ENCODE results near the gene MCF2L. TPM values are rescaled to one million over a fixed set of nuclear protein-coding genes. Genes with fewer than 3 reads are reported as not detected.
"Not testable (repeated sequence)": the region's sequence is repeated elsewhere in the genome, so short reads cannot be mapped to it uniquely, and the experiment has no call there.

Gene MCF2L
- total RNA-seq, 1 experiment from 2014 or later = 4.5 TPM

DNA sequence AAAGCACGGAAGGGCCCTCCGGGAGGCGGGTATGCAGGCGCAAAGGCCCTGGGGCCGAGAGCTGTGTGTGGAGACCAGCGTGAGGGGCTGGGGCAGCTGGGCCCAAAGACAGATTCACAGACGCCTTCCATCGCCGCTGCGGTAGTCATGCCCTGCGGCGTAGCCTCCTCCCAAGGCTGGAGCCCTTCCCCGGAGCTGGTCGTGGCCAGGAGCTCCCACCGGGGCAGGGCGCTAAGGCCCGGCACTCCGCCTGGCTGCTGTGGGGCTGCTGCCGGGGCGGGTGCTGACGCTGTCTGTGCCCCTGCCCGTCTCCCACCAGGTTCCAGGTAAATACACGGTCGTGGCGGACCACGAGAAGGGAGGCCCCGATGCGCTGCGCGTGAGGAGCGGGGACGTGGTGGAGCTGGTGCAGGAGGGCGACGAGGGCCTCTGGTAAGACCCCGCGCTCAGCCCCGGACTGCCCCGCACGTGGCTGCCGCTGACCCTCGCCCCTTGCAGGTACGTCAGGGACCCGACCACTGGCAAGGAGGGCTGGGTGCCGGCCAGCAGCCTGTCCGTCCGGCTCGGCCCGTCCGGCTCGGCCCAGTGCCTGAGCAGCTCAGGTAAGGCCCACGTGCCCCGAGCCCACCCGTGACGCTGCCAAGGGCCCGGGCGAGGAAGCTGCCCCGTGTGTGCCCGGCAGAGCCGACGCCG, 127.2 kb downstream of the MCF2L start:
- no peak for DNase-seq (ENCODE audit: low spot score)

DNA sequence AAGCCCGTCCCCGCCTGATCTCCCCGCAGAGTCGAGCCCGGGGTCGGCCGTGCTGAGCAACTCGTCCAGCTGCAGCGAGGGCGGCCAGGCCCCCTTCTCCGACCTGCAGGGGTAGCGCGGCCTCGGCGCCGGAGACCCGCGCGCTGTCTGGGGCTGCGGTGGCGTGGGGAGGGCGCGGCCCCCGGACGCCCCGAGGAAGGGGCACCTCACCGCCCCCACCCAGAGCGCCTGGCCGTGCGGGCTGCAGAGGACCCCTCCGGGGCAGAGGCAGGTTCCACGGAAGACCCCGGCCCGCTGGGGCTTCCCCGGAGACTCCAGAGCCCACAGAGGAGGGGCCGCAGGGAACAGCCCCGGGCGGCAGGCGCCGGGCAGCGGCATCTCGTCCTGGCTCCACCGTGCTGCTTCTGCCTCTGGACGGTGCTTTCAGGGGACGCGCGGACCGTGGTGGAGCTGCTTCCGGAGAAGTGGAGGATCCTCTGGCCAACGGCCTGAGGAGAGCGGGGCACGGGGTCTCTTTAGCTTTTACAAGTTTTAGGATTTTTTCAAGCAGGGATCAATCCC, 127.8 kb downstream of the MCF2L start:
- no peak for DNase-seq (ENCODE audit: low spot score)

DNA sequence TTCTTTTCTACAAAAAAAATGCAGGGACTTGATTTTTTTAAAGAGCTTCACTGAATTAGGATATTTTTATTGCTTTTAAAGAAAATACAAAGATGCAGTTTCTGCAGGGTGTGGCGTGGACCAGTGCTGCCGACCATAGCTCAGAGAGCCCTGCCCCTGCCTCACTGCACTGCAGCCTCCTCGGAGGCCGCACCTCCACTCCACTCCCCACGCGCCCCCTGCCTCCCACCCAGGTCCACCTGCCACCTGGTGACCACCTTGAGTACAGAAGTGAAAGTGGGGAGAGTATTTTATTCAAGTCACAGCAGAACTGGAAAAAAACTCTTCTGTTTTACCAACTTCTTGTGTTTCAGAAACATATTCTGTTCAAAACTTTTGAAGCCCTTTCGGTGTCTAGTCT, 128.6 kb downstream of the MCF2L start:
- no peak for DNase-seq (ENCODE audit: low spot score)

DNA sequence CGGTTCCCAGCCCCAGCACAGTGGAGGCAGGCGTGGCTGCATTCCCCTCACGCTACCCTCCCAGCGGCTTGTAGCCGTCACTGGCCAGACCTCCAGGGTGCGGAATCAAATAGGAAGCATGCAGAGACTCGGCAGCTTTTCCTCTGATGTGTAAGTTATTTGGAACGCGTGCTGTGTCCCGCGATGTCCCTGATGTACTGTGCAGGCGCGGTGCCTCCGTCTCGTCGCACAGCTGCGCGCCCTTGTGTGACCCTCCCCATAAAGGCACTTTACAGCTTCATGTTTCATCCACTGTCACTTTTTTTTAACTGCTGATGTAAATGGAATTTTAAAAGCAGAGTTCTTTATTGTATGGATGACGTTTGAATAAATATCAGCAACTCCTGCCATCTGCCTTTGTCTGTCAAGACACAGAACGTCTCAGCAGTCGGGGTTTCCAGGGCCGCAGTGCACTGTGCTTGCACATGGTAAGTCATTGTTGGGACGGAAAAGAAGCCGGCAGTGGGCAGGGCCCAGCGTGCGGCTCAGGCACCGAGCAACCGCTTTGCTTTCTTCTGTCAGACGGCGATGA, 129.2 kb downstream of the MCF2L start:
- no peak for DNase-seq (ENCODE audit: low spot score)

DNA sequence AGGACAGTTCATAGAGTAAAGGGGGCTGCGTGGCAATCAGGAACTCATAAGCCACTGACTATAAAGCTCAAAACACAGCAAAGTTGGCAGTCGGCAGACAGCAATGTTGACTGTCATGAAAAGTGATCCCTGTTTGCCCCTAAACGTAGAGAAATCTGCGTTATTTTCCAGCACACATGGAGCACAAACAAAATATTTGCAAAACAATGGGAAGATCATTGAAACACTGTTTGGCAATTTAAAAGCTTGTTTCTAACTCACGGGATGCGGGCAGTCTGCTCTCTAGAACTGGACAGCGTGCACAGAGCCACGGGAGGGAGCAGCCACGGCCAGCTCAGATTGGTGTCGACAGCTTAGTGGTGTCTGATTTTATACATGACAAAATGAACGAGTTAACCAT, 130.1 kb downstream of the MCF2L start:
- no peak for DNase-seq (ENCODE audit: low spot score)

DNA sequence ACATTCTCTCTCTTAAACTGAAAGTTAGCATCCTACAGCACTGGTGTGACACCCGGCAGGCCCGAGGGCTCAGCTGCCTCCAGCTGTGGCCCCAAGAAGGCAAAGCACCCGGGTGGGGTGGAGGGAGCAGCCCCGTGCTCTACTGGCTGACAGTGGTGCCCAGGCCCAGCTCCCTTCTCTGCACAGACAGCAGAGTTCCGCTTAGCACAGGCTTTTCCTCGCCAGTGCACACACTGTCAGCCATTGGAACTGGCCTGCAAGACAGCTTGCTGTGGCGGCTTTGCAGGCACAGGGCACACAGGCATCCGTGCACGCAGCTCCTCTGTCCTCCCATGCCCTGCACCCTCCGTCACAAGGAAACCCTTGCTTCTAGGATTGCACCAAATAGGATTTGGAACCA, 133.3 kb downstream of the MCF2L start:
- DNase-seq (ENCODE audit: low spot score) = not testable (repeated sequence)

DNA sequence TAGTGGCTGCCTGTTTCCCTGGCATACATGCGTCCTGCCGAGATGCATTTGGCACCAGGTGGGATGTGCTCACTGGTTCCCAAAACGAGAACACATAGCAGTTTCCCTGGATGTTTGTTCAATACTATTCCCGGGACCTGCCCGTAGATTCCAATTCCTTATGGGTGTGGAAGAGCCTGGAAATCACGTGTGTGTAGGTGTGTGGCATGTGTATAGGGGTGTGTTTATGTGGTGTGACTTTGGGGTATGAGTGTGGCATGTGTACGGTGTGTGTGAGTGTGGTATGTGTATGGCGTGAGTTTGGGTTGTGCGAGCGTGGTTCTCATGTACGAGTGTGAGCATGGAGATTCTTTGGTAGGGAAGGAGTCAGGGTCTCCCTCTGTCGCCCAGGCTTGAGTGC, 133.7 kb downstream of the MCF2L start:
- no peak for DNase-seq (ENCODE audit: low spot score)

DNA sequence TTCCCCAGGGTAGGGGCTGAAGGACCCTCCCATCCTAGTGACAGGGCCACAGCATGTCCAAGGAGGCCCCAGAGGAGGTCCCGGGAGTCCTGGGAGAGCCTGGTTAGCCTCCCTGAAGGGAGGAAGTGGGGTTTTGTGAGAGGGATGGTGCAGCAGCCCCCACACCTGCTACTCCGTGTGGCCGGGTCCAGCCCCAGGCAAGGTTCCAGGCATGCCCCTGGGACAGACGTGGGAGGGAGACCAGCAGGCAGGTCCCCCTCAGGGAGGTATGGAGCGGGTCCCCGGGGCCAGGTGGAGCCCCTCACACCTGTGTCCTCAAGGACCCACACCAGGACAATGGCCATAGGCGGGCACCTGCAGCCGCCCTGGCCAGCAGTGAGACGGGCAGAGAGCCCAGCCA, 134.6 kb downstream of the MCF2L start:
- no peak for DNase-seq (ENCODE audit: low spot score)

DNA sequence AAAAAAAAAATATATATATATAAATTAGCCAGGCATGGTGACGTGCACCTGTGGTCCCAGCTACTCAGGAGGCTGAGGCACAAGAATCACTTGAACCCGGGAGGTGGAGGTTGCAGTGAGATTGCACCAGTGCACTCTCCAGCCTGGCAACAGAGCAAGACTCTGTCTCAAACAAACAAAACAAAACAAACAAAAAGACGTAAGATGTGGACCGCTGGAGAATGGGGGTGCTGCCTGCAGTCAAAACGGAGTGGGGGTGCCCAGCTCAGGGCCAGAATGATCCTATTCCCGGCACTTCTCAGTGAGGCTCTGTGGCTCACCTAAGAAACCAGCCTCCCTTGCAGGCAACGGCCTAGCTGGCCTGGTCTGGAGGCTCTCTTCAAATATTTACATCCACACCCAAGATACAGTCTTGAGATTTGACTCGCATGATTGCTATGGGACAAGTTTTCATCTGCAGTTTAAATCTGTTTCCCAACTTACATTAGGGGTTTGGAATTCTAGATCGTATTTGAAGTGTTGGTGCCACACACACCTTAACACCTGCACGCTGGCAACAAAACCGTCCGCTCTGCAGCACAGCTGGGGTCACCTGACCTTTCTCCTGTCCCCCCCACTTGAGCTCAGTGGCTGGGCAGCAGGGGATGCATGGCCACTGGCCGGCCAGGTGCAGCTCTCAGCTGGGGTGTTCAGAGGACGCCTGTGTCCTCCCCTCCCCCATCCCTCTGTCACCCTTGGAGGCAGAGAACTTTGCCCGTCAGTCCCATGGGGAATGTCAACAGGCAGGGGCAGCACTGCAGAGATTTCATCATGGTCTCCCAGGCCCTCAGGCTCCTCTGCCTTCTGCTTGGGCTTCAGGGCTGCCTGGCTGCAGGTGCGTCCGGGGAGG, 136.3 kb downstream of the MCF2L start, which contains the start of gene F7:
Gene F7, plus strand, starts transcription at position 760 of the 889 bp plus-strand sequence. Its CDS starts 51 bp downstream, at position 811.
- DNase-seq (ENCODE audit: low spot score) = no peak

DNA sequence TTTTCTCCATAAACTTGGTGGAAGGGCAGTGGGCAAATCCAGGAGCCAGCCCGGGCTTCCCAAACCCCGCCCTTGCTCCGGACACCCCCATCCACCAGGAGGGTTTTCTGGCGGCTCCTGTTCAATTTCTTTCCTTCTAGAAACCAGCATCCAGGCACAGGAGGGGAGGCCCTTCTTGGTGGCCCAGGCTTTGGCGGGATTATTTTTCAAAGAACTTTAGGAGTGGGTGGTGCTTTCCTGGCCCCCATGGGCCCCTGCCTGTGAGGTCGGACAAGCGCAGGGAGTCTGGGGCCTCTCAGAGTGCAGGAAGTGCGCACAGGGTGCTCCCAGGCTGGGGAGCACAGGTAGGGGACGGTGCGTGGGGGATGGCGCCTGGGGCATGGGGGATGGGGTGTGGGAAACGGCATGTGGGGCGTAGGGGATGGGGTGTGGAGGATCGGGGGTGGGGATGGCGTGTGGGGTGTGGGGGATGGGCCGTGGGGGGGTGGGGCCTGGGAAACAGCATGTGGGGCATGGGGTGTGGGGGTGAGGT, 137.0 kb downstream of the MCF2L start:
- no peak for DNase-seq (ENCODE audit: low spot score)

DNA sequence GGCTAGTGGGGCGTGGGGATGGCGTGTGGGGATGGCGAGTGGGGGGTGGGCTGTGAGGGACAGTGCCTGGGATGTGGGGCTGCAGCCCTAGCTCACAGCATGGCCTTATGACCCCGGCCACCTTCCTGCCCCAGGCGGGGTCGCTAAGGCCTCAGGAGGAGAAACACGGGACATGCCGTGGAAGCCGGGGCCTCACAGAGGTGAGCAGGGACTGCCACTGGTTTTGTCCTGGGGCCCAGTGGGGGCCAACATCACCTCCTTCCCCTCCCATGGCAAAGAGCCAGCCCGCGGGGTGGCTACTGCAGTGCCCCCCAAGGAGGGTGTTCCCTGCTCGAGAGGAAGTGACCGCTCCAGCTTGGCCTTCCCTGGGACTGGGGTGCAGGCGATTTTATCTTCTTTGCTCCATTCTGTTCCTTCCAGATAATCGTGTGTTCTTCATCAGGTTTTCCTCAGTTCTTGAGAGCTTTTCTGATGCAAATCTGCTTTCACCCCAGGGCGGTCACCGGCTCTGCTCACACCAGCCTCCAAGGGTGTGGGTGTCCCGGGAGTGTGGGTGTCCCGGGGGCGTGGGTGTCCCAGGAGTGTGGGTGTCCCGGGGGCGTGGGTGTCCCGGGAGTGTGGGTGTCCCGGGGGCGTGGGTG, 137.8 kb downstream of the MCF2L start:
- no peak for DNase-seq (ENCODE audit: low spot score)

DNA sequence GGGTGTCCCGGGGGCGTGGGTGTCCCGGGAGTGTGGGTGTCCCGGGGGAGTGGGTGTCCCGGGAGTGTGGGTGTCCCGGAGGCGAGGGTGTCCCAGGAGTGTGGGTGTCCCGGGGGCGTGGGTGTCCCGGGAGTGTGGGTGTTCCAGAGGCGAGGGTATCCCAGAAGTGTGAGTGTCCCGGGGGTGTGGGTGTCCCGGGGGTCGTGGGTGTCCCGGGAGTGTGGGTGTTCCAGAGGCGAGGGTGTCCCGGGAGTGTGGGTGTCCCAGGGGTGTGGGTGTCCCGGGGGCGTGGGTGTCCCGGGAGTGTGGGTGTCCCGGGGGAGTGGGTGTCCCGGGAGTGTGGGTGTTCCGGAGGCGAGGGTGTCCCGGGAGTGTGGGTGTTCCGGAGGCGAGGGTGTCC, 139.5 kb downstream of the MCF2L start:
- DNase-seq (ENCODE audit: low spot score) = not testable (repeated sequence)

DNA sequence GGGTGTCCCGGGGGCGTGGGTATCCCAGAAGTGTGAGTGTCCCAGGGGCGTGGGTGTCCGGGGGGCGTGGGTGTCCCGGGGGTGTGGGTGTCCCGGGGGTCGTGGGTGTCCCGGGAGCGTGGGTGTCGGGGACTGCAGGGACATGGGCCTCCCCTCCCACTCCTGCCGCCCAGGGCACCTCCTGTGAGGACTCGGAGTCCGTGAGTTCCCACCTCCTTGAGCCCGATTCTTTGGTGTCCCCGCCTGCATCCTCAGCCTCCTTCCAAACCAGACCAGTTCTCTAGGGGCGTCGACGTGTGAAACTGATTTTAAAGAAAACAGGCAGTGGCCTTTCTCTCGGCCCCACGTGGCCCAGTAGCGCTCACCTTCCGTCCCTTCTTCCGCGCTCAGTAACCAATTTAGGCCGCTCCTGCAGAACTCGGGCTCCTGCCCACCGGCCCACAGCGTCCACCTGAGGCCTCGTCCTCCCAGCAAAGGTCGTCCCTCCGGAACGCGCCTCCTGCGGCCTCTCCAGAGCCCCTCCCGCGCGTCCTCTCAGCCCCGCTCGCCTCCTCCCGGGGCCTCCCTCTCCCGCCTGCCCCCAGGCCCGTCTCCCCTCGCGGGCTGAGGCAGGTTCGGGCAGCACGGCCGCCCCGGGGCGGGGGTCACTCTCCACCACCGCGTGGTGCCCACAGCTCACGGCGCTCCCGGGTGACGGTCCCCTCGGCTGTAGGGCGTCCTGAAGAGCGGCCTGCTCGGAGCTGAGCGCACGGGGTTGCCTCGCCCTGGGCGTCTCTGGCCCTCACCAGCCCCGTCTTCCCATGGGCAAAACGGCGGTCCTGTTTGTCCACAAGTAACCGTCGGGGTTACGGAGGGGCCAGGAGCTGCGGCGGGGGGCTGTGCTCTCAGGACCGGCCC, 140.4 kb downstream of the MCF2L start:
- no peak for DNase-seq (ENCODE audit: low spot score)

DNA sequence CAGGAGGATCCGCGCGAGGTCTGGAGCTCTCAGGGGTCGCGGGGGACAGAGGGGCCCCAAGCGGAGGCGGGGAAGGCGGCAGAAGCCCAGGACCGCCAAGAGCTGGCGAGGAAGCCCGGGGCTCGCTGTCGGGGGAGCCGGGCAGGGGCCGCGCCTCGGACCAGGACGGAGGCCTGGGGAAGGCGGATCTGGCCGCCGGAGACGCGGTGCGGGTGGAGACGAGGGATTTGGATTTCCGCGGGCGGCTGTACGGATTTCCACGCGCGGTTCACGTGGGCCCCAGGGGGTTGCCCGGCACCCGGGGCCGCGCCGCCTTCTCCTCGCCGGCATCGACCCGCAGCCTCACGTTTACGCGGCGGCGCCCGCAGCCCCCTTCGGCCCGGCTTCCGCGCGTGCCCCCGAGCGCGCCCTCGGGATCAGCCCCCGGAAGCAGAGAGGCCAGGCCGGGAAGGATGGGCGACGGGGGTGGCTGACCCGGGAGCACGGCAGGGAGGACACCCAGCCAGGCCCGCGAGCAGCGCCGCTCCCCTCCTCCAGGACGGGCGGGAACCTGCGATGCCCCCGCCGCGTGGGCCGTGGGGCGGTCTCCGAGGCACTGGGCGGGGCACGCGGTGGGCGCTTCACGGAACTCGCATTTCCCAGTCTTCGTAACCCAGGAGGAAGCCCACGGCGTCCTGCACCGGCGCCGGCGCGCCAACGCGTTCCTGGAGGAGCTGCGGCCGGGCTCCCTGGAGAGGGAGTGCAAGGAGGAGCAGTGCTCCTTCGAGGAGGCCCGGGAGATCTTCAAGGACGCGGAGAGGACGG, 141.2 kb downstream of the MCF2L start:
- no peak for DNase-seq (ENCODE audit: low spot score)

DNA sequence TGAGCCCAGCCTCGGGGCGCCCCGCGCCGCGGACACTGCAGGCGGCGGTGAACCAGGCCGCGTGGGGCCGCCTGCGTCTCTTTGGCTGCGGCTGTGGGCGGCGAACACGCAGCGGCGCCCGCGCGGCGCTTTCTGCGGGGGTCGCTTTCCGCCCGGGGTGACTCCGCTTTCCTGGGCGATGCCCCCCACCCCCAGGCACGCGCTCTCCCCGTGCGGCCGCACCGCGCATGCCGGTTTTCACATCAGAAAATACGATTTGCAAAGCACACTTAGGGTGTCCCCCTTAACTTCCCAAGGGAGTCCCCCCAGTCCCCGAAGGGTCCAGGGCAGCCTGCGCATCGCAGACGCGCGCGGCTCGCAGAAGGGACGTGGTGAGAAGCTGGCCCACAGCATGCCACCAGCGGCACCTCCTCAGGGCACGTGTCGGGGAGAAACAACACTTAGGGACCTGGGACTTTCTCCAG, 141.9 kb downstream of the MCF2L start:
- no peak for DNase-seq (ENCODE audit: low spot score)

DNA sequence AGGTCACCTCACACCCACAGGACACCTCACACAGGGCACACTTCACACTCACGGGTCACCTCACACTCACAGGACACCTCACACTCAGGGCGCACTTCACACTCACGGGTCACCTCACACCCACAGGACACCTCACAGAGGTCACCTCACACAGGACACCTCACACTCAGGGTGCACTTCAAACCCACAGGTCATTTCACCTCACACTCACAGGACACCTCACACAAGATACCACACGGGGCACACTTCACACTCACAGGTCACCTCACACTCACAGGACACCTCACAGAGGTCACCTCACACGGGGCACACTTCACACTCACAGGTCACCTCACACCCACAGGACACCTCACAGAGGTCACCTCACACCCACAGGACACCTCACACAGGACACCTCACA, 142.8 kb downstream of the MCF2L start:
- DNase-seq (ENCODE audit: low spot score) = not testable (repeated sequence)

DNA sequence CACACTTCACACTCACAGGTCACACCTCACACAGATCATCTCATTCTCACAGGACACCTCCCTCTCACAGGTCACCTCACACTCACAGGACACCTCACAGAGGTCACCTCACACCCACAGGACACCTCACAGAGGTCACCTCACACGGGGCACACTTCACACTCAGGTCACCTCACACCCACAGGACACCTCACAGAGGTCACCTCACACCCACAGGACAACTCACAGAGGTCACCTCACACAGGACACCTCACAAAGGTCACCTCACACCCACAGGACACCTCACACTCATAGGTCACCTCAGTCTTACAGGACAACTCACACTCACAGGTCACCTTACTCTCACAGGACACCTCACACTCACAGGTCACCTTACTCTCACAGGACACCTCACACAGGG, 143.5 kb downstream of the MCF2L start:
- not testable (repeated sequence) for DNase-seq (ENCODE audit: low spot score)

DNA sequence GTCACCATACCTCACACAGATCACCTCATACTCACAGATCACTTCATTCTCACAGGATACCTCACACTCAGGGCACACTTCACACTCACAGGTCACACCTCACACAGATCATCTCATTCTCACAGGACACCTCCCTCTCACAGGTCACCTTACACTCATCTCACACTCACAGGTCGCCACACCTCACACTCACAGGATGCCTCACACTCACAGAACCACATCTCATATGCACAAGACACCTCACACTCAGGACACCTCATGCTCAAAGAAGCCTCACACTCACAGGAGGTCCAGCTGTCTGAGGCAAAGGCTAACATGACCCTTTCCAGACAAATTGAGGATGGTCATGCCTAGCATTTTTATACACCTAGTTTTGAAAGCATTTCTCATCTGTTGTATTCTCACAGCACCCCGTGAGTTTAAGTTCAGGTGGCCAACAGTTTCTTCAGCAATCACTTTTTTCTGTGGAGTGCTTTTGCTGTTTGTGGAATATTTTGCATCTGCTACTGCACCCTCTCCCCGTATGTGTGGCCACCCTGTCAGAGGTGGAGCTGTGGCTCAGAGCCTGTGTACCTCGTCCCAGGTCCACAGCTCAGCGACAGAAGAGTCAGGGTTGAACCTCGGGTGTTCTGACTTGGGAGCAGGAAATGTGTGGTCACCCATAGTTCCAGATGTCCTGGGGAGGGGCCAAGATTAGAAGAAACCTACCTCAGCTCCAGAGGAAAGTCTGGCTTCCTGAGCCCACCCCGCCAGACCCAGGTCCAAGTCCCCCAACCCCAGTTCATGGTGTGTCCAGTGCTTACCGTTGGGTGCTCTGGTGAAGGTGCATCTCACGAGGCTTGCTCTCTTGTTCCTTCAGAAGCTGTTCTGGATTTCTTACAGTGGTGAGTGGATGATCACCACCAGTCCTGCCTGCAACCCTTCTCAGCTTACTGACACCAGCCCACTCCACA, 144.2 kb downstream of the MCF2L start:
- no peak for DNase-seq (ENCODE audit: low spot score)
